IMR-90 (cell line): Measurements from ENCODE around the gene DHRS3.

Experiments used
- BHLHE40 ChIP-seq: fragments of 150-350 bp; IDR thresholded peaks from 2 replicates; pipeline ENCODE4 v1.6.1; 2016; ENCODE audit warnings: mild to moderate bottlenecking, low read depth, low read length
- CEBPB ChIP-seq: IDR thresholded peaks from 2 replicates; pipeline ENCODE4 v1.6.1; 2012; ENCODE audit warnings: low read depth, low read length, improper control_type of control experiment
- FOS ChIP-seq: fragments of 150-350 bp; IDR thresholded peaks from 2 replicates; pipeline ENCODE4 v1.6.1; 2016; ENCODE audit warnings: low read depth, low read length
- MAFK ChIP-seq: IDR thresholded peaks from 2 replicates; pipeline ENCODE4 v1.6.1; 2012; ENCODE audit warnings: low read depth, low read length, improper control_type of control experiment
- MAZ ChIP-seq: IDR thresholded peaks from 2 replicates; pipeline ENCODE4 v1.6.1; 2012; ENCODE audit warnings: low read depth, mild to moderate bottlenecking, low read length, improper control_type of control experiment, moderate library complexity, borderline replicate concordance
- MXI1 ChIP-seq: IDR thresholded peaks from 2 replicates; pipeline ENCODE4 v1.6.1; 2012; ENCODE audit warnings: low read depth, mild to moderate bottlenecking, low read length, moderate library complexity, borderline replicate concordance
- NFE2L2 ChIP-seq: fragments of 150-350 bp; IDR thresholded peaks from 2 replicates; pipeline ENCODE4 v1.6.1; 2016; ENCODE audit warnings: low read depth, mild to moderate bottlenecking, low read length
- POLR2A ChIP-seq: IDR thresholded peaks from 2 replicates; pipeline ENCODE4 v1.6.1; 2012; ENCODE audit warnings: mild to moderate bottlenecking, low read depth, low read length
- RFX5 ChIP-seq: IDR thresholded peaks from 2 replicates; pipeline ENCODE4 v1.8.0; 2012; ENCODE audit warnings: low read depth, mild to moderate bottlenecking, low read length, moderate library complexity
- SMC3 ChIP-seq: fragments of 150-350 bp; IDR thresholded peaks from 2 replicates; pipeline ENCODE4 v1.6.1; 2016; ENCODE audit warnings: low read depth, mild to moderate bottlenecking, antibody characterized with exemption, low read length, moderate library complexity
- TF ChIP-seq, protein P1 (sequence below): conservative IDR thresholded peaks from 2 replicates; pipeline ENCODE4 v1.5.1; 2012; ENCODE audit warnings: mild to moderate bottlenecking, low read depth, low read length, improper control_type of control experiment
- TF ChIP-seq, protein P2 (sequence below): fragments of 150-350 bp; IDR thresholded peaks from 2 replicates; pipeline ENCODE4 v1.6.1; 2017; ENCODE audit warnings: mild to moderate bottlenecking, antibody characterized with exemption, low read length, low read depth

DNA sequence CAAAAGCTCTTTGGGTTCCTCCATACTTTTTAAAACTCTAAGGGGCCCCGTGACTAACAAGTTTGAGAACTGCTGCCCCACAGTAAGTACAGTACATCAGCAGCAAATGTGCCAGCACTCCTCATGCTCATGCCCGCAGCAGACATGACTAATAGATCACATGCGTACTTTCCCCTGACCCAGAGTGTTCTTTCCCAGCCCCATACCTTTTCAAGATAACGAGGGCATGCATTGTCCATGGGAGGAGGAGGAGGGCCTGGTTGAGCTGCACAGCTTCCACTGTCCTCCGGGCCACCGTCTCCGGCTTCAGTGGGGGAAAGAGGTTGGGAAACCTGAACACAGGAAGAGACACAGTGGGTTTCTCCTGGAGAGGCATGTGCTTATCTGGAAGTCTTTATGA is 45.5 kb downstream of the DHRS3 start:
- TF ChIP-seq MAFK, result no peak
- TF ChIP-seq, protein P1, sequence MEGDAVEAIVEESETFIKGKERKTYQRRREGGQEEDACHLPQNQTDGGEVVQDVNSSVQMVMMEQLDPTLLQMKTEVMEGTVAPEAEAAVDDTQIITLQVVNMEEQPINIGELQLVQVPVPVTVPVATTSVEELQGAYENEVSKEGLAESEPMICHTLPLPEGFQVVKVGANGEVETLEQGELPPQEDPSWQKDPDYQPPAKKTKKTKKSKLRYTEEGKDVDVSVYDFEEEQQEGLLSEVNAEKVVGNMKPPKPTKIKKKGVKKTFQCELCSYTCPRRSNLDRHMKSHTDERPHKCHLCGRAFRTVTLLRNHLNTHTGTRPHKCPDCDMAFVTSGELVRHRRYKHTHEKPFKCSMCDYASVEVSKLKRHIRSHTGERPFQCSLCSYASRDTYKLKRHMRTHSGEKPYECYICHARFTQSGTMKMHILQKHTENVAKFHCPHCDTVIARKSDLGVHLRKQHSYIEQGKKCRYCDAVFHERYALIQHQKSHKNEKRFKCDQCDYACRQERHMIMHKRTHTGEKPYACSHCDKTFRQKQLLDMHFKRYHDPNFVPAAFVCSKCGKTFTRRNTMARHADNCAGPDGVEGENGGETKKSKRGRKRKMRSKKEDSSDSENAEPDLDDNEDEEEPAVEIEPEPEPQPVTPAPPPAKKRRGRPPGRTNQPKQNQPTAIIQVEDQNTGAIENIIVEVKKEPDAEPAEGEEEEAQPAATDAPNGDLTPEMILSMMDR, result no peak
- TF ChIP-seq MAZ, result no peak
- no peak for TF ChIP-seq POLR2A
- no peak for TF ChIP-seq RFX5
- no peak for TF ChIP-seq FOS
- TF ChIP-seq NFE2L2, result no peak
- TF ChIP-seq BHLHE40, result no peak
- TF ChIP-seq CEBPB, result no peak
- TF ChIP-seq, protein P2, sequence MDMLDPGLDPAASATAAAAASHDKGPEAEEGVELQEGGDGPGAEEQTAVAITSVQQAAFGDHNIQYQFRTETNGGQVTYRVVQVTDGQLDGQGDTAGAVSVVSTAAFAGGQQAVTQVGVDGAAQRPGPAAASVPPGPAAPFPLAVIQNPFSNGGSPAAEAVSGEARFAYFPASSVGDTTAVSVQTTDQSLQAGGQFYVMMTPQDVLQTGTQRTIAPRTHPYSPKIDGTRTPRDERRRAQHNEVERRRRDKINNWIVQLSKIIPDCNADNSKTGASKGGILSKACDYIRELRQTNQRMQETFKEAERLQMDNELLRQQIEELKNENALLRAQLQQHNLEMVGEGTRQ, result no peak
- TF ChIP-seq MXI1, result no peak
- no peak for TF ChIP-seq SMC3
